GM21723 (cell line): ENCODE results near the gene ARHGEF7.

Source experiments
- ATAC-seq: cut with Tn5 transposase; IDR thresholded peaks from one replicate; pipeline ENCODE4 v1.9.1; 2021; ENCODE audit warnings: mild to moderate bottlenecking, moderate library complexity; ENCODE audit not compliant: unreplicated experiment

ARHGEF7 gene

GRCh38 chr13:111339366-111340143 lies 224.4 kb downstream of the ARHGEF7 start:
- no peak for ATAC-seq

- no peak for ATAC-seq
These were observed 226.8 kb downstream of the ARHGEF7 start for GRCh38 chr13:111341886-111342285.

- no peak for ATAC-seq
These were observed 227.6 kb downstream of the ARHGEF7 start for GRCh38 chr13:111342721-111343120.

- ATAC-seq: no peak
These were observed 228.2 kb downstream of the ARHGEF7 start for GRCh38 chr13:111343186-111343805.

GRCh38 chr13:111344471-111345191 lies 229.5 kb downstream of the ARHGEF7 start:
- no peak for ATAC-seq

- ATAC-seq: no peak
These were observed 230.6 kb downstream of the ARHGEF7 start for GRCh38 chr13:111345682-111346081.

- no peak for ATAC-seq
These were observed 231.1 kb downstream of the ARHGEF7 start for GRCh38 chr13:111346101-111346680.

- no peak for ATAC-seq
These were observed 232.3 kb downstream of the ARHGEF7 start for GRCh38 chr13:111347438-111347837.

GRCh38 chr13:111353508-111353907 lies 238.4 kb downstream of the ARHGEF7 start:
- no peak for ATAC-seq

- ATAC-seq: no peak
These were observed 239.7 kb downstream of the ARHGEF7 start for GRCh38 chr13:111354789-111355188.
